NT2/D1 (cell line): ENCODE data around the gene RSRC1.

Experiments used
- SUZ12 ChIP-seq: IDR thresholded peaks from 2 replicates; pipeline ENCODE4 v1.6.1; 2011; ENCODE audit not compliant: insufficient read length, insufficient read depth; ENCODE audit errors: extremely low read depth
- YY1 ChIP-seq: IDR thresholded peaks from 2 replicates; pipeline ENCODE4 v1.6.1; 2011; ENCODE audit not compliant: insufficient read length, insufficient read depth
- ZNF274 ChIP-seq: IDR thresholded peaks from 2 replicates; pipeline ENCODE4 v1.6.1; 2011; ENCODE audit warnings: mild to moderate bottlenecking, low read depth, low read length

DNA sequence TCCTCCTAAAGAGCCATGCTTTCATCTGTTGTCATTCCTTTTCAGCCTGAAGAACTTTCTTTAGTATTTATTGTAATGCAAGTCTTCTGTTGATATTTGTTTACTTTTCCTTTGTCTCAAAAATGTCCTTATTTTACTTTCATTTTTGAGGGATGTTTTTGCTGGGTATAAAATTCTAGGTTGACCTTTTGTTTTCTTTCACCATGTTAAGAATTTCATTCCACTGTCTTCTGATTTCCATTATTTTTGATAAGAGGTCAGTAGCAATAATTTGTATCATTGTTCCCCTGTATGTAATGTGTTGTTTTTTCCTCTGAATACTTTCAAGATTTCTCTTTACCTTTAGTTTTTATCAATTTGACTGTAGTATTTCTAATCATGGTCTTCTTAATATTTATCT, 91.1 kb downstream of the RSRC1 start:
- no peak for TF ChIP-seq ZNF274
- TF ChIP-seq SUZ12: no peak
- no peak for TF ChIP-seq YY1
